ENCODE results near the gene HOXC10.

The HOXC10 gene

DNA sequence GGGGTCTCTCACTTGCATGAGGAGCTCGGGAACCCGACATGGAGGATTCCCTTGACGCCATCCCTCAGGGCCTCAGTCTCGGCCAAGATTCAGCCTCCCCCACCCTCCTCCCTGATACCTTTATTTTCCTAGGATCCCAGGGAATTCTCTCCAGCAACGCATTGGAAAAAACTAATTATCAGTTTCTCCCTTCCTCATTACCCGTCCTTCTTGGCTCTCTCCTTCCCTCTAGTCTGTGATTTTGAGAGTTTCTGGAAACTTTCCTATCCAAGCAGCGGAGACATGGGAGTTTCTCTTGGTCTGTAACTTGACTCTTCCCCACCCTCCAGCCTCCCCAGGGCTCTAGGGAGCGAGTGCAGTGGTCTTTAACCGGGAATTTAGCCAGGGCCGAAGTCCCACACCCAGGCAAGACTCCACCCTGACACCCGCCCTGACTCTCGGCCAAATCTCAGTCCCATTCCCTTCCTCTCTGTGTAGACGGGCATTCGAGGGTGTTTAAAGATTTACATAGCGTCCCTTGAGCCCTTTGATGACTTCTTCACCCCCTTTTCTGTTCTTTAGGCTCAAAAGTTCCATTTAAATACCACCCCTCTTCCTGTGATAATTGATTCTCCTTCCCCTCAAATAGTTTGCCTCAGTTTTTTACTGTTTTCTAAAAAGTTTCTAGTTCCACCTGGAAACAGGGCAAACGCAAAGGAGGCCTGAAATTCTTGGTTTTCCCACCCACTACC, 54.6 kb downstream of the HOXC10 start:
- no peak for DNase-seq (ENCODE audit: low read depth in 2 of 3, low spot score in 2 of 3)
